AG09319 (cell line): Measurements from ENCODE around the gene MYO5B.

Experiments
- DNase-seq: peaks from one replicate; pipeline ENCODE4 v3.0.0-alpha.2; 2010; ENCODE audit warnings: low read depth; ENCODE audit errors: extremely low read depth
- CTCF ChIP-seq: IDR thresholded peaks from 2 replicates; pipeline ENCODE4 v1.5.1; 2011; ENCODE audit warnings: low read depth, mild to moderate bottlenecking, inconsistent platforms, low read length, moderate library complexity

The MYO5B gene

GRCh38 chr18:49851624-49852023 lies 343.3 kb downstream of the MYO5B start:
- no peak for DNase-seq
- TF ChIP-seq CTCF: no peak

GRCh38 chr18:49850636-49851035 lies 344.3 kb downstream of the MYO5B start:
- DNase-seq: no peak
- no peak for TF ChIP-seq CTCF

- no peak for TF ChIP-seq CTCF
- peak; percentile 15 for DNase-seq
Observed at GRCh38 chr18:49849331-49850217, 345.4 kb downstream of the MYO5B start.

- no peak for DNase-seq
- no peak for TF ChIP-seq CTCF
Observed at GRCh38 chr18:49848115-49848514, 346.8 kb downstream of the MYO5B start.

- no peak for TF ChIP-seq CTCF
- DNase-seq: no peak
Observed at GRCh38 chr18:49847524-49847923, 347.4 kb downstream of the MYO5B start.

- DNase-seq: no peak
- TF ChIP-seq CTCF: no peak
Observed at GRCh38 chr18:49846718-49847470, 348.1 kb downstream of the MYO5B start.

GRCh38 chr18:49846361-49846662 lies 348.6 kb downstream of the MYO5B start:
- TF ChIP-seq CTCF: no peak
- DNase-seq: peak; percentile 20
